ENCODE data around the gene AKAP13. TPM values are rescaled to one million over a fixed set of nuclear protein-coding genes. Genes with fewer than 3 reads are reported as not detected.

The AKAP13 gene
- total RNA-seq, 2 experiments from 2014 or later: 106 to 113 TPM

DNA sequence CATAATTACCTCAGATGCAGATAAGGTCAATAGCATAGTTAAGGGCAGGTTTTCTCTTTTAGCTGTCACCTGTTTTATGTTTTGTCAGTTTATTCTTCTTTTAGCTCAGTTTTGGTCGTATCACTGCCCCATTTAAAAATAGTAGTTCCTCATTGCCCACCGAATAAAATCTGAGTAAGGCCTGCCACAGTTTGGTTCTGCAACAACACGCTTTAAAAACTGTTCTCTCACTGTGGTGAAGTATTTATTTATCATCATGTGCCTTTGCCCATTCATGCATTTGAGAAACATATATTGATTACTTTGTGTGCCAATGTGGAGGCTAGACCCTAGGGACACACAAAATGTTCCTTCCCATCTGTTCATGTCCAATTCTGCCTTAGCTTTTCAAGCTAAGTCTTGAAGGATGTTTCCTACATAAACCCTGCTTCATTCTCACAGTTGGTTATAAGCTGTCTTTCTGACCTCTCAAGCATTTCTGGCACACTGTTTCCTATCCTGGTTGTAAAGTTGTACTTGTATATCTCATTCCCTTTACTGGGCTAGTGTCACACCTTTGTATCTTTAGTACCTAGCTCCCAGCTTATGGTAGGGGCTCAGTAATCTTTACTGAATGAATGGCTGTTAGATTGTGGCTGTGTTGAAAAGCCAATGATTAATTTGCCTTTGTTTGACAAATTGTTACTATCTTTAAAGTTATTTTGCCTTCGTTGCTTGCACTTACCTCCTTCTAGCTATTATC is 23.9 kb downstream of the AKAP13 start:
- Mint-ChIP-seq H3K4me3 (no peak overlapping the region), H3K9me3 (no peaks in the 10 kb centered on the region), H3K36me3 (no peaks in the 10 kb centered on the region), H3K4me1 (ENCODE audit: low read depth) (peaks cover 83% of the 10 kb centered on the region), H3K27ac (peak overlapping the region; percentile 80), H3K27me3 (no peaks in the 10 kb centered on the region)
- intact Hi-C loops (cut with micrococcal nuclease): no loop called here
- ChIA-PET POLR2A (interaction anchor here (0.6 to 1.8 kb wide), 4 partner anchors 9 to 114 kb away, joined by 4 to 13 read pairs (median 5); partner anchors contain the start of gene AKAP13), CTCF (interaction anchor here (0.6 to 5.8 kb wide), 11 partner anchors 9 to 108 kb away, joined by 3 to 50 read pairs (median 5); partner anchors contain the start of gene AKAP13)
- DNase-seq: no peak

- ChIA-PET CTCF (interaction anchor here (1.0 to 5.8 kb wide), 8 partner anchors 8 to 109 kb away, joined by 3 to 50 read pairs (median 6); partner anchors contain the start of gene AKAP13), POLR2A (interaction anchor here (1.2 to 1.8 kb wide), 3 partner anchors 8 to 24 kb away, joined by 4 to 13 read pairs (median 6); partner anchors contain the start of gene AKAP13)
- peak overlapping the region; percentile 2 for H3K4me3 Mint-ChIP-seq
- peak overlapping the region; percentile 80 for H3K27ac Mint-ChIP-seq
- intact Hi-C loops (cut with micrococcal nuclease): no loop called here
- DNase-seq: no peak
- H3K36me3 Mint-ChIP-seq: no peaks in the 10 kb centered on the region
- H3K4me1 Mint-ChIP-seq (ENCODE audit: low read depth): peaks cover 79% of the 10 kb centered on the region
- no peaks in the 10 kb centered on the region for H3K9me3 Mint-ChIP-seq
- H3K27me3 Mint-ChIP-seq: no peaks in the 10 kb centered on the region
Observed at GRCh38 chr15:85404918-85405866, 24.8 kb downstream of the AKAP13 start.

- Mint-ChIP-seq H3K27me3 (no peaks in the 10 kb centered on the region), H3K36me3 (no peaks in the 10 kb centered on the region), H3K4me3 (no peak overlapping the region), H3K27ac (peak overlapping the region; percentile 80), H3K4me1 (ENCODE audit: low read depth) (peaks cover 81% of the 10 kb centered on the region), H3K9me3 (no peaks in the 10 kb centered on the region)
- POLR2A ChIA-PET: interaction anchor here (1.0 to 1.8 kb wide), 2 partner anchors 27 to 303 kb away, joined by 3 to 11 read pairs; partner anchors contain the start of gene AKAP13
- CTCF ChIA-PET: interaction anchor here (3.1 kb wide), 1 partner anchor 76 kb away, joined by 17 read pairs; no protein-coding TSS in a partner anchor
- intact Hi-C loops (cut with micrococcal nuclease): no loop called here
- DNase-seq: no peak
Observed at GRCh38 chr15:85406916-85407315, 26.5 kb downstream of the AKAP13 start.

DNA sequence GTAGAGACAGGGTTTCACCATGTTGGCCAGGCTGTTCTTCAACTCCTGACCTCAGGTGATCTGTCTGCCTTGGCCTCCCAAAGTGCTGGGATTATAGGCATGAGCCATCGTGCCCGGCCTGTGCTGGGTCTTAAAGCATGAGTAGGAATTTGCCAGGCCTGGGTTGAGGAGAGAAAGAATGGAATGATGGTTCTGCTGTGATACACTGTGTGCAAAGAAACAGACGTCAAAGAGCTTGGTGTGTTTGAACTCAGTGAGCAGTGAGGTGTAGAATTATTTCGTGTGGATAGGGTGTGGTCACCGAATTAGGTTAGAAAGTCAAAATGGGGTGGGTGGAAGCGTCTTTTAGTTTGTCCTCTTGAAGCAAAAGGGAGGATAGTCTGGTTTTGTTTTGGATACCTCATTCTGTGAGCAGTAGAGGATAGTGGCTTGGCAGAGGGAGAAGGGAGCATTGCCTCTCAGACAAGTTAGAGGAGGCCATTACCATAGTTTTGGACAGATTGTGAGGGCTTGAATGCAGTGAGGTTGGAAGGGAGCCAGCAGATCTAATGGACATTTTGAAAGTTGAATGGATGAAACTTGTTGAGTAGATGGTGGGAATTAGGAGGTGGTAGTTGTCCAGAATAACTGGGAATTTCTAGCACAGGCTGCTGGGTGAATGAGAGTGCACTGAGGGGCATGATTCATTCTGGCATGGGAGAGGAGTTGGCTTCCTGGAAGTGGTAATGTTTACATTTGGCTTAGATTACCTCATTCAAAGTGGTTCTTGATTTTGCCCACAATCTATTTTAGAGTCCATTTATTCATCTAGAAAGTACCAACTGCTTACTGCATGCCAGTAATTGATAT is 27.2 kb downstream of the AKAP13 start:
- CTCF ChIA-PET: interaction anchor here (3.1 kb wide), 1 partner anchor 77 kb away, joined by 17 read pairs; no protein-coding TSS in a partner anchor
- Mint-ChIP-seq H3K27me3 (no peaks in the 10 kb centered on the region), H3K4me1 (ENCODE audit: low read depth) (peaks cover 79% of the 10 kb centered on the region), H3K27ac (peak overlapping the region; percentile 91), H3K4me3 (peak overlapping the region; percentile 36), H3K9me3 (no peaks in the 10 kb centered on the region), H3K36me3 (no peaks in the 10 kb centered on the region)
- POLR2A ChIA-PET: interaction anchor here (0.7 to 1.8 kb wide), 5 partner anchors 24 to 303 kb away, joined by 3 to 11 read pairs (median 3); partner anchors contain the start of gene AKAP13
- peak; percentile 57 for DNase-seq
- intact Hi-C loops (cut with micrococcal nuclease): loop anchor here (1.0 kb wide), 7 partner anchors 27 to 295 kb away; partner anchors contain the start of gene AKAP13

- ChIA-PET CTCF (interaction anchor here (3.1 kb wide), 1 partner anchor 77 kb away, joined by 17 read pairs; no protein-coding TSS in a partner anchor), POLR2A (interaction anchor here (0.7 to 1.8 kb wide), 4 partner anchors 25 to 134 kb away, joined by 3 to 11 read pairs (median 4); partner anchors contain the start of gene AKAP13)
- Mint-ChIP-seq H3K27ac (peak overlapping the region; percentile 91), H3K9me3 (no peaks in the 10 kb centered on the region), H3K36me3 (no peaks in the 10 kb centered on the region), H3K27me3 (no peaks in the 10 kb centered on the region), H3K4me1 (ENCODE audit: low read depth) (peaks cover 83% of the 10 kb centered on the region), H3K4me3 (peak overlapping the region; percentile 53)
- DNase-seq: peak; percentile 64
- intact Hi-C loops (cut with micrococcal nuclease): loop anchor here (1.0 kb wide), 7 partner anchors 28 to 294 kb away; partner anchors contain the start of gene AKAP13
Observed at GRCh38 chr15:85408270-85408746, 27.9 kb downstream of the AKAP13 start.

- CTCF ChIA-PET: interaction anchor here (0.9 to 6.0 kb wide), 13 partner anchors 10 to 115 kb away, joined by 3 to 65 read pairs (median 7); partner anchors contain the start of gene AKAP13
- intact Hi-C loops (cut with micrococcal nuclease): loop anchor here (2.0 to 5.0 kb wide), 5 partner anchors 19 to 1235 kb away; no protein-coding TSS in a partner anchor
- Mint-ChIP-seq H3K4me3 (no peak overlapping the region), H3K36me3 (peaks cover 3% of the 10 kb centered on the region), H3K4me1 (ENCODE audit: low read depth) (peaks cover 80% of the 10 kb centered on the region), H3K27me3 (no peaks in the 10 kb centered on the region), H3K9me3 (no peaks in the 10 kb centered on the region), H3K27ac (peak overlapping the region; percentile 38)
- DNase-seq: no peak
- POLR2A ChIA-PET: interaction anchor here (0.7 to 2.4 kb wide), 4 partner anchors 11 to 278 kb away, joined by 3 to 8 read pairs (median 3); no protein-coding TSS in a partner anchor
Observed at GRCh38 chr15:85412066-85412465, 31.7 kb downstream of the AKAP13 start.

GRCh38 chr15:85412956-85413854 is 32.8 kb downstream of the AKAP13 start:
- Mint-ChIP-seq H3K4me3 (peak overlapping the region; percentile 50), H3K36me3 (peaks cover 3% of the 10 kb centered on the region), H3K4me1 (ENCODE audit: low read depth) (peaks cover 78% of the 10 kb centered on the region), H3K27me3 (no peaks in the 10 kb centered on the region), H3K9me3 (no peaks in the 10 kb centered on the region), H3K27ac (peak overlapping the region; percentile 76)
- POLR2A ChIA-PET: interaction anchor here (0.5 to 2.7 kb wide), 12 partner anchors 9 to 254 kb away, joined by 3 to 19 read pairs (median 4); partner anchors contain the start of gene AKAP13
- intact Hi-C loops (cut with micrococcal nuclease): loop anchor here (1.0 to 5.0 kb wide), 9 partner anchors 18 to 1234 kb away; no protein-coding TSS in a partner anchor
- CTCF ChIA-PET: interaction anchor here (0.9 to 6.0 kb wide), 23 partner anchors 11 to 168 kb away, joined by 3 to 65 read pairs (median 5); partner anchors contain the start of gene AKAP13
- DNase-seq: peak; percentile 88

DNA sequence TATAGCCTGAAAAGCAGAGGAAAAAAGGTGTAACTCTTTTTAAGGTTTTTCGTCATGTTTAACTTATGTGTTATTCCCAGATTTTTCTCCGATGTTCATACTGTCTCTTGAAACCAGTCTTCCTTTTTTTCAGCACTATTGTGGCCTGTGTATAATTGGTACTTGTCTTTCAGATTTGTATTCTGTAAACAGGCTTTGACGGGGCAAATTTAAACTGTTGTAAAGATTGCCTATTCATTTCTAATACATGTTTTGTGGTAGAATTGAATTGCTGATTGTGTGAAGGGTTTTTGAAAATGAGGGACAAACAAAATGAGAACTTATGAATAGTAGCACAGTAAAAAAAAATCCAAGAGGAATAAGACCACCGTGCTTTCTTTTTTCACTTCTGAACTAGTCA is 33.6 kb downstream of the AKAP13 start:
- no peaks in the 10 kb centered on the region for H3K27me3 Mint-ChIP-seq
- H3K27ac Mint-ChIP-seq: peak overlapping the region; percentile 78
- peaks cover 75% of the 10 kb centered on the region for H3K4me1 Mint-ChIP-seq (ENCODE audit: low read depth)
- H3K4me3 Mint-ChIP-seq: no peak overlapping the region
- POLR2A ChIA-PET: interaction anchor here (1.0 to 2.7 kb wide), 5 partner anchors 12 to 117 kb away, joined by 3 to 19 read pairs (median 4); partner anchors contain the start of gene AKAP13
- no peaks in the 10 kb centered on the region for H3K9me3 Mint-ChIP-seq
- peaks cover 3% of the 10 kb centered on the region for H3K36me3 Mint-ChIP-seq
- intact Hi-C loops (cut with micrococcal nuclease): loop anchor here (5.0 kb wide), 1 partner anchor 1233 kb away; no protein-coding TSS in a partner anchor
- CTCF ChIA-PET: interaction anchor here (0.6 to 6.0 kb wide), 22 partner anchors 12 to 318 kb away, joined by 3 to 65 read pairs (median 4); partner anchors contain the start of gene AKAP13
- DNase-seq: no peak

GRCh38 chr15:85414495-85414894 is 34.1 kb downstream of the AKAP13 start:
- POLR2A ChIA-PET: interaction anchor here (1.2 to 2.7 kb wide), 3 partner anchors 34 to 117 kb away, joined by 4 to 19 read pairs (median 7); partner anchors contain the start of gene AKAP13
- H3K27ac Mint-ChIP-seq: peak overlapping the region; percentile 78
- no peaks in the 10 kb centered on the region for H3K9me3 Mint-ChIP-seq
- CTCF ChIA-PET: interaction anchor here (0.6 to 6.0 kb wide), 19 partner anchors 12 to 318 kb away, joined by 3 to 65 read pairs (median 5); partner anchors contain the start of gene AKAP13
- DNase-seq: no peak
- H3K36me3 Mint-ChIP-seq: peaks cover 3% of the 10 kb centered on the region
- intact Hi-C loops (cut with micrococcal nuclease): loop anchor here (5.0 kb wide), 1 partner anchor 1233 kb away; no protein-coding TSS in a partner anchor
- H3K4me3 Mint-ChIP-seq: no peak overlapping the region
- H3K27me3 Mint-ChIP-seq: no peaks in the 10 kb centered on the region
- peaks cover 80% of the 10 kb centered on the region for H3K4me1 Mint-ChIP-seq (ENCODE audit: low read depth)

Data from activated CD4-positive, alpha-beta memory T cell treated with anti-CD3 and anti-CD28 coated beads for 36 hours (primary cell).